Measurements from ENCODE around the gene CDH4.

DNA sequence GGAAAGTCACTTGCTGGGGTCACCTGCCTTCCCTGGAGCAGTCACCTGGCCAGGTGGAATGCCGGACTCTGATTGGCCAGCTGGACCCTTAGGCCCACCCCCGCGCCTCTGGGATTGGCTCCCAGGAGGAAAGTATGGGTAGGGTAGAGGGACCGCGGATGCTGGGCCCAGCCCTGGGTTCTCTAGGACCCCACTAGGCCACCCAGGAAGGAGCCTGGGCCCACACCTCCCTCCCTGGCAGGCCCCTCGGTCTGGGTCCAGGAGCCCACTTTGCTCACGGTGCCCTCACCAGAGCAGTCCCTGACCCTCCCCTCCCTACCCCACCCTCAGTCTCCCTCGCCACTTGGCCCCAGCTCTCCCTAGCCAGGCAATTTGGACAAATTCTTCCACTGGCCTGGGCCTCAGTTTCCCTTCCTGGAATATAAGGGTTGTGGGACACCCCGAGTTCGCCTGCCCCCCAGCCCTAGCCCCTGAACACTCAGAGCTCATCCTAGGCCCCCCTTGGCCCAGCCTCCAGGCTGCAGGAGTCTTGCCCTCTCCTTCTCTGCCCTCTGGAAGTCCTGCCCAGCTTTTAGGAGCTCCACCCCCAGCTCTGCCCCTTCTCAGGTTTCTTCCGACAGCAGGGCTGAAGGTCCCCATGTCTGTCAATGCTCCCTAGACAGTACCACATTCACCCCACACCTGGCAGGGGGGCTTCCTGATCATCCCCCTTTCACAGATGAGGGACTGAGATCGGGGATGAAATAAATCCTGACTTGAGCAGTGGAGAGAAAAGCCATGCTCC is 514.0 kb downstream of the CDH4 start:
- TF ChIP-seq, protein P1, sequence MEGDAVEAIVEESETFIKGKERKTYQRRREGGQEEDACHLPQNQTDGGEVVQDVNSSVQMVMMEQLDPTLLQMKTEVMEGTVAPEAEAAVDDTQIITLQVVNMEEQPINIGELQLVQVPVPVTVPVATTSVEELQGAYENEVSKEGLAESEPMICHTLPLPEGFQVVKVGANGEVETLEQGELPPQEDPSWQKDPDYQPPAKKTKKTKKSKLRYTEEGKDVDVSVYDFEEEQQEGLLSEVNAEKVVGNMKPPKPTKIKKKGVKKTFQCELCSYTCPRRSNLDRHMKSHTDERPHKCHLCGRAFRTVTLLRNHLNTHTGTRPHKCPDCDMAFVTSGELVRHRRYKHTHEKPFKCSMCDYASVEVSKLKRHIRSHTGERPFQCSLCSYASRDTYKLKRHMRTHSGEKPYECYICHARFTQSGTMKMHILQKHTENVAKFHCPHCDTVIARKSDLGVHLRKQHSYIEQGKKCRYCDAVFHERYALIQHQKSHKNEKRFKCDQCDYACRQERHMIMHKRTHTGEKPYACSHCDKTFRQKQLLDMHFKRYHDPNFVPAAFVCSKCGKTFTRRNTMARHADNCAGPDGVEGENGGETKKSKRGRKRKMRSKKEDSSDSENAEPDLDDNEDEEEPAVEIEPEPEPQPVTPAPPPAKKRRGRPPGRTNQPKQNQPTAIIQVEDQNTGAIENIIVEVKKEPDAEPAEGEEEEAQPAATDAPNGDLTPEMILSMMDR (conservative IDR thresholded peaks at IDR 0.05): no peak
- no peak for TF ChIP-seq EZH2 (IDR thresholded peaks at IDR 0.05; ENCODE audit: low read depth)
